CD14-positive monocyte (primary cell): ENCODE measurements around the gene CFAP57. TPM values are rescaled to one million over a fixed set of nuclear protein-coding genes. Genes with fewer than 3 reads are reported as not detected.
A peak's percentile ranks its signal among the peaks of the same experiment; 100 is the strongest.

ENCODE experiments used
- DNase-seq, 3 donors: peaks; one replicate each; pipeline ENCODE4 v3.0.0-alpha.2; 2011 to 2022
- H2AFZ ChIP-seq: 2 replicates; pipeline ENCODE4 v1.6.0; 2012; ENCODE audit warnings: mild to moderate bottlenecking, low read depth, low read length, inconsistent platforms; ENCODE audit not compliant: insufficient read depth, poor library complexity, severe bottlenecking
- H3K27ac ChIP-seq, 2 donors: 1 replicate in 1 of 2; 2 replicates in 1 of 2; pipeline ENCODE4 v1.5.1; 2012 to 2013; ENCODE audit warnings: low read length in 2 of 2, control low read depth in 1 of 2, inconsistent platforms in 1 of 2, low read depth in 1 of 2, mild to moderate bottlenecking in 1 of 2
- H3K27me3 ChIP-seq, 2 donors: one replicate each; pipeline versions ENCODE4 v1.6.0 to v1.6.1; 2011 to 2013; ENCODE audit warnings: low read length in 2 of 2; ENCODE audit not compliant: control insufficient read depth in 2 of 2, insufficient read depth in 2 of 2
- H3K36me3 ChIP-seq, 2 donors: replicated peaks in 1 of 2; 1 replicate in 1 of 2; 2 replicates in 1 of 2; pipeline versions ENCODE4 v1.5.1 to v1.6.1; 2012 to 2013; ENCODE audit warnings: low read length in 2 of 2, control low read depth in 1 of 2, inconsistent platforms in 1 of 2, mild to moderate bottlenecking in 1 of 2; ENCODE audit not compliant: insufficient read depth in 2 of 2, control insufficient read depth in 1 of 2
- H3K4me1 ChIP-seq, 2 donors: 1 replicate in 1 of 2; 2 replicates in 1 of 2; pipeline versions ENCODE4 v1.5.1 to v1.6.1; 2012 to 2013; ENCODE audit warnings: low read length in 2 of 2, control low read depth in 1 of 2, inconsistent platforms in 1 of 2, mild to moderate bottlenecking in 1 of 2, moderate library complexity in 1 of 2; ENCODE audit not compliant: insufficient read depth in 2 of 2, control insufficient read depth in 1 of 2
- H3K4me2 ChIP-seq: replicated peaks from 2 replicates; pipeline ENCODE3; 2012; ENCODE audit warnings: low read length, moderate library complexity, mild to moderate bottlenecking; ENCODE audit not compliant: poor library complexity, severe bottlenecking; ENCODE audit errors: extremely low read depth
- H3K4me3 ChIP-seq, 3 experiments: fragments of 200-600 bp in 1 of 3; sonication (generic) in 1 of 3; replicated peaks in 1 of 3; 1 replicate in 2 of 3; 2 replicates in 1 of 3; pipeline ENCODE4 v1.5.1; 2011 to 2013; ENCODE audit warnings: low read length in 3 of 3, mild to moderate bottlenecking in 3 of 3, control low read depth in 2 of 3, low read depth in 2 of 3, inconsistent platforms in 1 of 3, moderate library complexity in 1 of 3
- H3K79me2 ChIP-seq: 2 replicates; pipeline ENCODE4 v1.6.0; 2012; ENCODE audit warnings: mild to moderate bottlenecking, control low read depth, inconsistent platforms, low read length, moderate library complexity; ENCODE audit not compliant: insufficient read depth
- H3K9ac ChIP-seq: 2 replicates; pipeline ENCODE4 v1.6.0; 2017; ENCODE audit warnings: low read length, mild to moderate bottlenecking; ENCODE audit not compliant: insufficient read depth, poor library complexity, severe bottlenecking
- H3K9me3 ChIP-seq, 2 donors: replicated peaks in 1 of 2; 1 replicate in 1 of 2; 2 replicates in 1 of 2; pipeline versions ENCODE4 v1.5.1 to v1.6.1; 2012 to 2013; ENCODE audit warnings: low read length in 2 of 2, control low read depth in 1 of 2; ENCODE audit not compliant: control insufficient read depth in 1 of 2, insufficient read depth in 1 of 2
- H4K20me1 ChIP-seq: 2 replicates; pipeline ENCODE4 v1.6.0; 2012; ENCODE audit warnings: mild to moderate bottlenecking, low read length, control low read depth, moderate library complexity; ENCODE audit not compliant: insufficient read depth
- H3K27ac Mint-ChIP-seq, 7 donors: one replicate each; pipeline ENCODE4 v1.8.0; 2020; ENCODE audit warnings: mild to moderate bottlenecking in 7 of 7, mixed read lengths in 7 of 7, moderate library complexity in 6 of 7, inconsistent platforms in 2 of 7
- H3K27me3 Mint-ChIP-seq, 3 donors: one replicate each; pipeline ENCODE4 v1.8.0; 2021 to 2022; ENCODE audit warnings: low read depth in 3 of 3, mild to moderate bottlenecking in 3 of 3, mixed read lengths in 3 of 3, moderate library complexity in 3 of 3, inconsistent platforms in 1 of 3
- H3K36me3 Mint-ChIP-seq, 2 donors: one replicate each; pipeline ENCODE4 v1.8.0; 2020; ENCODE audit warnings: mixed read lengths in 2 of 2, inconsistent platforms in 1 of 2, mild to moderate bottlenecking in 1 of 2
- H3K4me1 Mint-ChIP-seq: one replicate; pipeline ENCODE4 v1.8.0; 2020; ENCODE audit warnings: mild to moderate bottlenecking, mixed read lengths
- H3K4me3 Mint-ChIP-seq, 2 donors: one replicate each; pipeline ENCODE4 v1.8.0; 2020; ENCODE audit warnings: mild to moderate bottlenecking in 2 of 2, mixed read lengths in 2 of 2, moderate library complexity in 1 of 2
- H3K9me3 Mint-ChIP-seq, 7 donors: one replicate each; pipeline ENCODE4 v1.8.0; 2020 to 2022; ENCODE audit warnings: mixed read lengths in 7 of 7, mild to moderate bottlenecking in 6 of 7, moderate library complexity in 6 of 7, inconsistent platforms in 2 of 7
- CTCF ChIP-seq: fragments of 200-600 bp; IDR thresholded peaks from one replicate; pipeline ENCODE4 v1.8.0; 2022; ENCODE audit warnings: antibody characterized with exemption, mild to moderate bottlenecking
- WGBS: methylation state at CpG from one replicate; pipeline ENCODE4 v1.1.5; 2013; ENCODE audit warnings: missing lambda C conversion rate; ENCODE audit not compliant: insufficient coverage; 5-methylcytosine and 5-hydroxymethylcytosine counted together
- intact Hi-C, 2 donors: fragments of 100-400 bp; cut with micrococcal nuclease; formaldehyde crosslinking; loops; one replicate each; pipeline versions ENCODE4 v1.15.0 to v1.15.1; 2023
- polyA plus RNA-seq, 3 donors: library from polyadenylated mRNA; depleted of rRNA in 1 of 3; unstranded in 2 of 3; stranded (reverse) in 1 of 3; fragments of 300-500 nt in 2 of 3; fragments of >200 nt in 1 of 3; fragmentation: Illumina TruSeq in 2 of 3; gene quantifications; 1 replicate in 2 of 3; 2 replicates in 1 of 3; pipeline ENCODE4 v1.2.3, GENCODE V29; 2012 to 2021

CFAP57 gene
- polyA plus RNA-seq, 3 donors, result 0.01 to 0.05 TPM; not detected in 1

GRCh38 chr1:43222879-43223278, 50.7 kb downstream of the CFAP57 start:
- no peak overlapping the region for H3K4me3 Mint-ChIP-seq
- H3K27ac Mint-ChIP-seq, result peak overlapping the region in 1 of 7 donors; percentile 3
- H3K9me3 Mint-ChIP-seq, result no peaks in the 10 kb centered on the region
- no peaks in the 10 kb centered on the region for H4K20me1 ChIP-seq
- H3K27me3 Mint-ChIP-seq, result peaks cover 0 to 2% (median 0%) of the 10 kb centered on the region in 3 donors
- no peaks in the 10 kb centered on the region for H3K36me3 Mint-ChIP-seq
- intact Hi-C loops, result no loop called here
- no peak overlapping the region for H3K4me2 ChIP-seq
- H3K79me2 ChIP-seq, result no peaks in the 10 kb centered on the region
- no peak for DNase-seq
- H3K4me1 ChIP-seq, result peaks cover 10 to 11% of the 10 kb centered on the region in 2 donors
- peaks cover 15% of the 10 kb centered on the region for H3K4me1 Mint-ChIP-seq
- H3K36me3 ChIP-seq, result no peaks in the 10 kb centered on the region
- H3K9ac ChIP-seq, result no peak overlapping the region
- H3K4me3 ChIP-seq, result no peak overlapping the region
- H3K27ac ChIP-seq, result no peak overlapping the region
- no peak overlapping the region for H2AFZ ChIP-seq
- 92% methylated on average over 2 of the region's 9 CpGs for WGBS
- TF ChIP-seq CTCF, result no peak
- H3K9me3 ChIP-seq, result no peaks in the 10 kb centered on the region
- no peaks in the 10 kb centered on the region for H3K27me3 ChIP-seq

- TF ChIP-seq CTCF, result no peak
- no peak overlapping the region for H3K27ac Mint-ChIP-seq
- no peak overlapping the region for H3K9ac ChIP-seq
- H3K4me3 ChIP-seq, result no peak overlapping the region
- peaks cover 10 to 11% of the 10 kb centered on the region in 2 donors for H3K4me1 ChIP-seq
- no peaks in the 10 kb centered on the region for H3K79me2 ChIP-seq
- H3K27me3 Mint-ChIP-seq, result peaks cover 1 to 2% (median 1%) of the 10 kb centered on the region in 3 donors
- no peak overlapping the region for H2AFZ ChIP-seq
- no peaks in the 10 kb centered on the region for H3K36me3 Mint-ChIP-seq
- 86% methylated on average over 2 of the region's 3 CpGs for WGBS
- H3K4me2 ChIP-seq, result no peak overlapping the region
- H3K27ac ChIP-seq, result no peak overlapping the region
- intact Hi-C loops, result no loop called here
- no peaks in the 10 kb centered on the region for H3K9me3 ChIP-seq
- H3K36me3 ChIP-seq, result no peaks in the 10 kb centered on the region
- no peak overlapping the region for H3K4me3 Mint-ChIP-seq
- H3K27me3 ChIP-seq, result no peaks in the 10 kb centered on the region
- H3K4me1 Mint-ChIP-seq, result peaks cover 17% of the 10 kb centered on the region
- no peak for DNase-seq
- H4K20me1 ChIP-seq, result no peaks in the 10 kb centered on the region
- H3K9me3 Mint-ChIP-seq, result no peaks in the 10 kb centered on the region
Measured at GRCh38 chr1:43225168-43225567, 53.0 kb downstream of the CFAP57 start.
